BJ (cell line): ENCODE measurements around the gene PKLR. TPM values are rescaled to one million over a fixed set of nuclear protein-coding genes. Genes with fewer than 3 reads are reported as not detected.

Experiments used
- CTCF ChIA-PET: fragments of 350-600 bp; formaldehyde crosslinking; extraction: SDS; loops from one replicate; lab custom pipeline; 2021; ENCODE audit warnings: antibody characterized with exemption, inconsistent platforms; lab: Yijun Ruan, JAX
- POLR2A ChIA-PET: fragments of 300-600 bp; sonication (Branson Sonifier 250); formaldehyde crosslinking; extraction: SDS; loops from one replicate; lab custom pipeline; 2021; ENCODE audit warnings: antibody characterized with exemption; lab: Charles Lee
- DNase-seq: peaks from one replicate; pipeline ENCODE4 v3.0.0-alpha.2; 2011; ENCODE audit warnings: low read depth
- H3K27me3 ChIP-seq: 2 replicates; pipeline ENCODE4 v1.6.0; 2011; ENCODE audit warnings: low read length; ENCODE audit not compliant: control insufficient read depth, insufficient read depth
- H3K36me3 ChIP-seq: 2 replicates; pipeline ENCODE4 v1.5.1; 2011; ENCODE audit warnings: low read length; ENCODE audit not compliant: control insufficient read depth, insufficient read depth
- H3K4me3 ChIP-seq: 2 replicates; pipeline ENCODE4 v1.5.1; 2011; ENCODE audit warnings: low read depth, mild to moderate bottlenecking, control low read depth, low read length
- polyA plus RNA-seq: library from polyadenylated mRNA; depleted of rRNA; stranded (reverse); fragments of >200 nt; gene quantifications from 2 replicates; pipeline ENCODE4 v1.2.3, GENCODE V29; 2011
- TF ChIP-seq, protein P1 (sequence below): IDR thresholded peaks from 2 replicates; pipeline ENCODE4 v1.5.1; 2011; ENCODE audit warnings: low read depth, mild to moderate bottlenecking, control low read depth, inconsistent platforms, low read length, moderate library complexity; ENCODE audit not compliant: insufficient read depth

PKLR gene
- polyA plus RNA-seq, 1 experiment = 0.02 TPM

DNA sequence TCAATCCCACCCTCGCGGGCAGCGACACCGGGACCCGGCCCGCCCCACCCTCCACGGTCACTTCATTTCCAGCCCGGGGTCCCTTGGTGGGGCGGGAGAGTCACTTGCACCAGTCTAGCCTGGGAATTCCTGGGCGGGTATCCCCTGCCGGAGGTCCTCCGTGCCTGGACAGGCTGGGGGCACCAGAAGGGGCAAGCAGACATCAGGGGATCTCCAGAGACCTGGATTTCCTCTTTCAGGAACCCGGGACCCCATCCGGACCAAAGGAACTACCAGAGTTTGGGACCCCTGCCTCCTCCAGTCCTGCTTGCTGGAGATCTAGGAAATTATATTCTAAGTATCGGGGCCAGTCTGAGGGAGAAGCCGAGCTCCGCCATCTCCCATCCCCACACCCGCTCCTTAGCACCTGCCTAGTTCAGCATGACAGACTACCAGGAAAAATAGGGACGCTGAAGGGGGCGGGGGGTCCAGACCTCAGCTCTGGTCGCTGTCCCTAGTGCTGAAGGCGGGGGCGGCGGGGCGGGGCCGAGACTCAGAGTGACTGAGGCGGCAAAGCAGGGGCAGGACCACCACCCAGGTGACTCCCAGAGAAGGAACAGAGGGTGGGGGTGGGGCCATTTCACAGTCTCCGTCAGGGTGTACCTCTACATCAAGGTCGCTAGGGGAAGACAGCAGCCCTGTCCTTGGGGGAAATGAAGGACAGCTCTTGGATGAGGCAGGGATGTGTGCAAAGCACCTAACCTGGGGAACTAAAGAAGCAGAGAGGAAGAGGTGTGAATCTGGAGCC is 23.1 kb downstream of the PKLR start:
- ChIA-PET CTCF (interaction anchor here (0.7 to 2.6 kb wide), 8 partner anchors 20 to 370 kb away, joined by 3 to 12 read pairs (median 6); no protein-coding TSS in a partner anchor), POLR2A (no interaction called here)
- TF ChIP-seq, protein P1, sequence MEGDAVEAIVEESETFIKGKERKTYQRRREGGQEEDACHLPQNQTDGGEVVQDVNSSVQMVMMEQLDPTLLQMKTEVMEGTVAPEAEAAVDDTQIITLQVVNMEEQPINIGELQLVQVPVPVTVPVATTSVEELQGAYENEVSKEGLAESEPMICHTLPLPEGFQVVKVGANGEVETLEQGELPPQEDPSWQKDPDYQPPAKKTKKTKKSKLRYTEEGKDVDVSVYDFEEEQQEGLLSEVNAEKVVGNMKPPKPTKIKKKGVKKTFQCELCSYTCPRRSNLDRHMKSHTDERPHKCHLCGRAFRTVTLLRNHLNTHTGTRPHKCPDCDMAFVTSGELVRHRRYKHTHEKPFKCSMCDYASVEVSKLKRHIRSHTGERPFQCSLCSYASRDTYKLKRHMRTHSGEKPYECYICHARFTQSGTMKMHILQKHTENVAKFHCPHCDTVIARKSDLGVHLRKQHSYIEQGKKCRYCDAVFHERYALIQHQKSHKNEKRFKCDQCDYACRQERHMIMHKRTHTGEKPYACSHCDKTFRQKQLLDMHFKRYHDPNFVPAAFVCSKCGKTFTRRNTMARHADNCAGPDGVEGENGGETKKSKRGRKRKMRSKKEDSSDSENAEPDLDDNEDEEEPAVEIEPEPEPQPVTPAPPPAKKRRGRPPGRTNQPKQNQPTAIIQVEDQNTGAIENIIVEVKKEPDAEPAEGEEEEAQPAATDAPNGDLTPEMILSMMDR = peak; percentile 43
- no peaks in the 10 kb centered on the region; the same call in 1 of the 2 replicates for H3K36me3 ChIP-seq
- DNase-seq = no peak
- no peaks in the 10 kb centered on the region for H3K27me3 ChIP-seq
- peak overlapping the region; percentile 86 for H3K4me3 ChIP-seq

DNA sequence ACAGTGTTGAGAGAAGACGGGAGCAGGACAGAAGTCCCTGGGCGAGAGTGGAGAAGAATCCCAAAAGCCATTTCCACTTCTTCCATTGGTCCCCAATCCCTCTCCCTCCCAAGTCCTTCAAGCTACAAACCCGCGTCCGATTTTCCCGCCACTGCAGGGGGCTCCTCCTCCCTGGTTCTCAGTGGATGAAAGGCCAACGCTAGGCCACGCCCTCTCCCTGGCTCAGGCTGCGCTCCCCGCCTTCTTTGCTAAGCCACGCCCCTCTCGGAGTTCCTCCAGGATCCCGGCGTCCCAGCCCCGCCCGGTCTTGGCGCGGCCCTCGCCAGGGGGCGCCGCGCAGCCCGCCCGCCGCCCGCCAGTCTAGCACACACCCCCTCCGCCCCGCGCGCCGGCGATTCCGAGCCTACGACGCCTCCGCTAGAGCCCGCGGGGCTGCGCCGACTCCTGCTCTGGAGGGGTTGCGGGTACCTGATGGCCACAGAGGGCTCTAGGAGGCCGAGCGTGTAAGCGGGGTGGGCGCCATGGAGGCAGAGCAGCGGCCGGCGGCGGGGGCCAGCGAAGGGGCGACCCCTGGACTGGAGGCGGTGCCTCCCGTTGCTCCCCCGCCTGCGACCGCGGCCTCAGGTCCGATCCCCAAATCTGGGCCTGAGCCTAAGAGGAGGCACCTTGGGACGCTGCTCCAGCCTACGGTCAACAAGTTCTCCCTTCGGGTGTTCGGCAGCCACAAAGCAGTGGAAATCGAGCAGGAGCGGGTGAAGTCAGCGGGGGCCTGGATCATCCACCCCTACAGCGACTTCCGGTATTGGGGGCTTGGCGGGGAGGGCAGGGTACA is 24.0 kb downstream of the PKLR start, which contains the start of gene HCN3:
Gene HCN3 (plus strand): TSS at position 394 of the 832 bp plus-strand sequence. CDS start 128 bp downstream, at position 522.
- POLR2A ChIA-PET = no interaction called here
- CTCF ChIA-PET = interaction anchor here (0.7 to 2.6 kb wide), 11 partner anchors 15 to 63 kb away, joined by 3 to 12 read pairs (median 3); no protein-coding TSS in a partner anchor

DNA sequence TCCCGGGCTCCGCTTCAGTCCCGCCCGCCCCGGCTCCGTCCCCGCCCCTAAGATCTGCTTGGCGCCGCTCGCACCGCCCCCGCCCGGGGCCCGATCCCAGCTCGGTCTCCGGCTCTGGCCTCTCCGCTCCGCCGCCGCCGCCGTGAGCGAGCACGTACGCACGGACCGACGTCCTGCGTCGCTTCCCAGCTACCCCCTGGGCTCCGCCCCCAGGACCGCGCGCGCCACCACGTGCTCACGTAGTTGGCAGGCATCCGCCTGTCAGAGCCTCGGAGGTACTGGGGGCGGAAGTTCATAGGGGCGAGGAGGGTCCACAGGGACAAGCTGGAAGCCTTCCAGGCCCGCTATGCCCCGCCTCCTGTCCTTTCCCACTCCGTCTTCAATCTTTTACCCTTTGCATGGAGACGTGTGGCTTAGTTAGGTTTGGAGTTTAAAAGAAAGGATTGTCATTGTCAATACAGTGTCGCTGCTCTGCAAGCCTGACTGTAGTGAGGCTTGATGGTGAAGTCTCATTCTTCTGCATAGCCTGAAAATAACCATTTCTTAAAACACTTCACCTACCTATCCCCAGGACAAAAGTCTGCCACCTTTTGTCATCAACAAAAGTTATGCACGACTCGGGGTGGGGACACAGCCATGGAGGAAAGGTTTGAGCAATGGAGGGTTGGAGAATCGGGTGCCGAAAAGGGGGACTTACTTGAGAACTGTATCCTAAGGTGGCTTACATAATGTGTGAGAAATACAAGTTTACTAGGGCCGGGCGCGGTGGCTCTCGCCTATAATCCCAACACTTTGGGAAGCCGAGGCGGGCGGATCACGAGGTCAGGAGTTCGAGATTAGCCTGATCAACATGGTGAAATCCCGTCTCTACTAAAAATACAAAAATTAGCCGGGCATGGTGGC is 27.6 kb downstream of the PKLR start, which contains the start of gene CLK2:
Gene CLK2 (minus strand): TSS at position 162 of the 903 bp plus-strand sequence. CDS start 2,527 bp downstream, outside the sequence.
- CTCF ChIA-PET = interaction anchor here (0.9 to 3.7 kb wide), 7 partner anchors 12 to 66 kb away, joined by 3 to 20 read pairs (median 4); partner anchors contain the start of gene SCAMP3
- peaks cover 12% of the 10 kb centered on the region for H3K36me3 ChIP-seq
- POLR2A ChIA-PET = interaction anchor here (0.5 to 0.7 kb wide), 2 partner anchors 23 to 49 kb away, joined by 3 to 4 read pairs; no protein-coding TSS in a partner anchor
- TF ChIP-seq, protein P1 = no peak
- peak; percentile 46 for DNase-seq
- no peaks in the 10 kb centered on the region for H3K27me3 ChIP-seq
- H3K4me3 ChIP-seq = peak within 1 kb of the TSS; percentile 88

More for the DNA sequence above, 24.0 kb downstream of the PKLR start, which contains the start of gene HCN3:
- Histone ChIP-seq H3K36me3 (no peaks in the 10 kb centered on the region), H3K4me3 (peak within 1 kb of the TSS; percentile 86), H3K27me3 (no peaks in the 10 kb centered on the region)
- peak; percentile 60 for DNase-seq
- TF ChIP-seq, protein P1 = peak; percentile 42

DNA sequence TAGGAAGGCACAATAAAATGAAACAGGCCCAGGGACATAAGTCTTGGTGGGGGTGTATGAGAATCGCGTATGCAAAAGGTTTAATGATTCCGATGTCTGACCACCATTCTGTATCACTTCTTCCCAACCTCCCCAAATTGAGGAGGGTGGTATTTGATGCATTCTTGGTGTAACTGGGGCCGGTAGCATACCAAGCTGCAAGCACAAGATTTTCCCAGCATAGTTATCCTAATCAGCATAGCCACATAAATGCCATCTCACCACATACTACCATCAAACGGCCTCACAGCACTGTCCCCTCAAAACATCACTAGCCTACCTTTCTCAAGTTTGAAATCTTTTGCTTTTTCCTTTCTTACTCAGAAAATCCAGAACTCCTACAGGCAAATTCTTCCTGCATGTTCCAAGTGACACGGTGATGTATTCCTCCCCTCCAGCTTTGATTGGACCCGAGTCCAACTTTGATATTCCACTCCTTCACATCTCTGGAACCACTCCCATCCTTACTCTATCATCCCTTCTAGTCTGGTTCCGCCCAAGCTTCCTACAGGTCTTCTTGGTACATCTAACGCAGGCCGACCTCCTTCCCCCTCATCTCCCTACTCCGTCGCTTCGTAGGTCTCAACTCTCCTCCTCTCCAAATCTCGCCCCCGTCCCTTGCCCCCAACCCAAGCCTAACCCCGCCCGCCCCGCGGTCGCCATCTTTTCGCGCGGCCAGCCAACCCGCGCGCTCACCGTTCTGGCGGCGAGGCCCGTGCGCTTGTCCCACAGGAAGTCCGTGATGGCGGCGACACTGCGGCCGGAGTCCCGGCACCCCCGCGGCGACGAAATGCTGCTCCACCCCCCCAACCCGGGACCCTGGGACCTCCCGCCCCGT is 28.5 kb downstream of the PKLR start:
- no peaks in the 10 kb centered on the region for H3K27me3 ChIP-seq
- TF ChIP-seq, protein P1 = no peak
- peak overlapping the region; percentile 88 for H3K4me3 ChIP-seq
- DNase-seq = no peak
- ChIA-PET POLR2A (interaction anchor here (0.5 to 0.7 kb wide), 2 partner anchors 22 to 48 kb away, joined by 3 to 4 read pairs; no protein-coding TSS in a partner anchor), CTCF (interaction anchor here (0.7 to 3.7 kb wide), 7 partner anchors 11 to 78 kb away, joined by 3 to 20 read pairs (median 3); partner anchors contain the start of gene SCAMP3)
- H3K36me3 ChIP-seq = peaks cover 20% of the 10 kb centered on the region
